HEK293T (cell line): ENCODE measurements around the gene PFKP.

ENCODE experiments used
- CTCF ChIA-PET: fragments of 350-600 bp; formaldehyde crosslinking; extraction: SDS; loops from one replicate; lab custom pipeline; 2021; ENCODE audit warnings: antibody characterized with exemption, inconsistent platforms; lab: Yijun Ruan, JAX
- POLR2A ChIA-PET: fragments of 350-600 bp; formaldehyde crosslinking; extraction: SDS; loops from one replicate; lab custom pipeline; 2020; ENCODE audit warnings: antibody characterized with exemption, inconsistent platforms; lab: Yijun Ruan, JAX
- DNase-seq: peaks from one replicate; pipeline ENCODE4 v3.0.0; 2012; ENCODE audit warnings: mixed read lengths; ENCODE audit errors: extremely low spot score
- ARNT ChIP-seq: fragments of 450-650 bp; IDR thresholded peaks from 2 replicates; pipeline ENCODE4 v1.6.1; 2017; ENCODE audit warnings: mild to moderate bottlenecking
- BHLHE40 ChIP-seq: fragments of 450-650 bp; IDR thresholded peaks from 2 replicates; pipeline ENCODE4 v1.6.1; 2016; ENCODE audit warnings: mild to moderate bottlenecking, moderate library complexity, borderline replicate concordance
- CTBP1 ChIP-seq: fragments of 450-650 bp; IDR thresholded peaks from 2 replicates; pipeline ENCODE4 v1.6.1; 2016; ENCODE audit warnings: borderline replicate concordance
- ELF4 ChIP-seq: fragments of 450-650 bp; IDR thresholded peaks from 2 replicates; pipeline ENCODE4 v1.6.1; 2017; ENCODE audit warnings: antibody characterized with exemption
- FOXA1 ChIP-seq: fragments of 450-650 bp; IDR thresholded peaks from 2 replicates; pipeline ENCODE4 v1.6.1; 2016; ENCODE audit warnings: mild to moderate bottlenecking
- FOXK2 ChIP-seq: fragments of 450-650 bp; IDR thresholded peaks from 2 replicates; pipeline ENCODE4 v1.6.1; 2016; ENCODE audit warnings: mild to moderate bottlenecking
- FOXM1 ChIP-seq: fragments of 450-650 bp; IDR thresholded peaks from 2 replicates; pipeline ENCODE4 v1.6.1; 2017; ENCODE audit warnings: mild to moderate bottlenecking, borderline replicate concordance
- HDGF ChIP-seq: fragments of 450-650 bp; IDR thresholded peaks from 2 replicates; pipeline ENCODE4 v1.6.1; 2017; ENCODE audit warnings: antibody characterized with exemption, borderline replicate concordance
- L3MBTL2 ChIP-seq: fragments of 450-650 bp; conservative IDR thresholded peaks from 2 replicates; pipeline ENCODE4 v1.6.1; 2016; ENCODE audit warnings: mild to moderate bottlenecking
- LEF1 ChIP-seq: fragments of 450-650 bp; IDR thresholded peaks from 2 replicates; pipeline ENCODE4 v1.6.1; 2017; ENCODE audit warnings: mild to moderate bottlenecking, borderline replicate concordance
- NFRKB ChIP-seq: fragments of 450-650 bp; IDR thresholded peaks from 2 replicates; pipeline ENCODE4 v1.6.1; 2016; ENCODE audit warnings: mild to moderate bottlenecking, moderate library complexity
- PKNOX1 ChIP-seq: fragments of 450-650 bp; IDR thresholded peaks from 2 replicates; pipeline ENCODE4 v1.6.1; 2016
- SP1 ChIP-seq: fragments of 450-650 bp; IDR thresholded peaks from 2 replicates; pipeline ENCODE4 v1.6.1; 2017
- SUZ12 ChIP-seq: fragments of 450-650 bp; IDR thresholded peaks from 2 replicates; pipeline ENCODE4 v1.6.1; 2016; ENCODE audit warnings: mild to moderate bottlenecking
- TARDBP ChIP-seq: fragments of 450-650 bp; IDR thresholded peaks from 2 replicates; pipeline ENCODE4 v1.6.1; 2016
- ZNF384 ChIP-seq: fragments of 450-650 bp; IDR thresholded peaks from 2 replicates; pipeline ENCODE4 v1.6.1; 2016

PFKP gene

GRCh38 chr10:3094609-3095036 lies 27.3 kb downstream of the PFKP start:
- CTCF ChIA-PET, result interaction anchor here (1.0 kb wide), 1 partner anchor 14 kb away, joined by 4 read pairs; no protein-coding TSS in a partner anchor
- POLR2A ChIA-PET, result interaction anchor here (0.7 to 1.4 kb wide), 2 partner anchors 33 to 78 kb away, joined by 3 to 4 read pairs; partner anchors contain the start of gene PITRM1
- TF ChIP-seq SUZ12 (no peak), BHLHE40 (no peak), ZNF384 (no peak), ARNT (no peak), PKNOX1 (no peak)
- no peak for DNase-seq

DNA sequence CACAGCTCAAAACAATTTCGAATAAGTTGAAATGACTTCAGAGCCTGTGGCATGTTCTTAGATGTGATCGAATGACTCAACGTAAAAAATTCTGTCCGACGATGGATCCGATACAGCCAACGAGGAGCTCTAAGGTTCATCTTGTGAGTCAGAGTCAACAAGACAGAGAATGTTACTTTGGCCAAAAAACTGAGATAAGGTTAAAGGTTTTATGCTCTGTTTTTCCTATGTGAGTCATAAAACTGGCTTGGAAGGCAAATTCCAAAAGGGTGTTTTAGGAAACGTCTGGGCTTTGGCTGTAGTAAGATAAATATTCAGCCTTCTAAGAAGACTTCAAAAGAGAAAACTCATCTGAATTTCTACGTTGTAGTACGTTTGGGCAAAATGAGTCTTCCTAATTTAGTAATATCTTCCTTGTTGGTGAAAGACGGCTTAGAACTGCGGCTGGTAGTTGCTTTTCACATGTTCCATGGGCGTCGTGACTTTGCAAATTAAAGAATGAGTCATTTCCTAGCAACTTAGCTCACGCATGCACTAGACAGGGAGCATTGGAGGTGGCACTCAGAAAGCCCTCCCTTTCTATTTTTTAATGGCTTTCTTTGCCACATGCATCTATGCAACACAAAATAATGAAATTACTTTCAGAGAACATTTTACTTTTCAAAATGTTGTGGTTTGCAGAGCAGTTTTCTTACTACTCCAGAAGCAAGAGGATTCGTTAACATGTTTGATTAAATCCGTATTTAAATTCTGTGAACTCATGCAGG lies 28.2 kb downstream of the PFKP start:
- CTCF ChIA-PET, result interaction anchor here (0.8 to 1.0 kb wide), 2 partner anchors 15 to 24 kb away, joined by 4 read pairs; no protein-coding TSS in a partner anchor
- TF ChIP-seq LEF1, result no peak
- TF ChIP-seq ELF4, result no peak
- TF ChIP-seq NFRKB, result no peak
- TF ChIP-seq FOXK2, result no peak
- TF ChIP-seq ARNT, result no peak
- TF ChIP-seq SP1, result no peak
- POLR2A ChIA-PET, result interaction anchor here (0.7 to 1.4 kb wide), 2 partner anchors 34 to 77 kb away, joined by 3 to 4 read pairs; partner anchors contain the start of gene PITRM1
- peak; percentile 43 for DNase-seq

DNA sequence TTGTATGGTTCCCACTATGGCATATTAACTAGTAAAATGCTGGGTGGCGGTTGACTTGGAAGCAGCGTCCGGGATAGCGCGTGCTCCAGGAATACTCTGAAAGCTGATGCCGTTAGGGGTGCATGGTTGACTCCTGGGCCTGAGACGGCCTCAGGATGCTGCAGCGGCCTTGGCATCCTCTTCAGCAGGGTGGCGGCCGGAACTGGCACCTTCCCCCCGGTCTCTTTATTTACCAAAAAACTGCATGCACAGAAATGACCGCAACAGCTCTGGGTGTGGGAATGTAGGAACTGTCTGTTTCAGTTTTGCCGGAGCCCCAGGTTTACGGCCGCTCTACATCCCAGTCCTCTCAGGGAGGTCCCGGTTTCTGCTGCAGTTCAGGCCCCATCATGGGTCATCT lies 28.8 kb downstream of the PFKP start:
- no peak for DNase-seq
- ChIA-PET POLR2A (interaction anchor here (1.4 kb wide), 1 partner anchor 76 kb away, joined by 4 read pairs; the partner anchor contains the start of gene PITRM1), CTCF (no interaction called here)
- no peak for TF ChIP-seq HDGF
- TF ChIP-seq TARDBP, result no peak
- no peak for TF ChIP-seq FOXK2
- TF ChIP-seq SUZ12, result no peak
- TF ChIP-seq ZNF384, result no peak
- TF ChIP-seq ELF4, result no peak
- TF ChIP-seq L3MBTL2, result no peak
- no peak for TF ChIP-seq ARNT
- no peak for TF ChIP-seq NFRKB
- TF ChIP-seq SP1, result no peak
- no peak for TF ChIP-seq PKNOX1
- no peak for TF ChIP-seq FOXM1
- no peak for TF ChIP-seq FOXA1

- ChIA-PET POLR2A (no interaction called here), CTCF (no interaction called here)
- DNase-seq, result no peak
- TF ChIP-seq FOXA1 (no peak), FOXK2 (no peak), HDGF (no peak), PKNOX1 (no peak), CTBP1 (no peak), BHLHE40 (no peak), NFRKB (no peak), LEF1 (no peak), SP1 (no peak), L3MBTL2 (no peak), ELF4 (no peak), SUZ12 (no peak), TARDBP (no peak), ARNT (no peak), ZNF384 (no peak), FOXM1 (no peak)
Observed at GRCh38 chr10:3097160-3097559, 29.8 kb downstream of the PFKP start.

GRCh38 chr10:3098689-3099088 lies 31.3 kb downstream of the PFKP start:
- no peak for DNase-seq
- no peak for TF ChIP-seq L3MBTL2
- TF ChIP-seq CTBP1, result no peak
- no peak for TF ChIP-seq BHLHE40
- TF ChIP-seq LEF1, result no peak
- no peak for TF ChIP-seq SP1
- no peak for TF ChIP-seq HDGF
- TF ChIP-seq FOXM1, result no peak
- TF ChIP-seq PKNOX1, result no peak
- no peak for TF ChIP-seq NFRKB
- TF ChIP-seq ELF4, result no peak
- no peak for TF ChIP-seq TARDBP
- no peak for TF ChIP-seq FOXK2
- no peak for TF ChIP-seq ARNT
- no peak for TF ChIP-seq SUZ12
- no peak for TF ChIP-seq FOXA1
- ChIA-PET POLR2A (interaction anchor here (1.0 kb wide), 1 partner anchor 74 kb away, joined by 3 read pairs; no protein-coding TSS in a partner anchor), CTCF (no interaction called here)
